HG02678 (cell line): ENCODE measurements around the gene PLEKHM1.
"Not testable (repeated sequence)": the region's sequence is repeated elsewhere in the genome, so short reads cannot be mapped to it uniquely, and the experiment has no call there.

Source experiments
- ATAC-seq: cut with Tn5 transposase; IDR thresholded peaks from one replicate; pipeline ENCODE4 v1.9.1; 2021; ENCODE audit warnings: mild to moderate bottlenecking, moderate library complexity; ENCODE audit not compliant: unreplicated experiment

Gene PLEKHM1

GRCh38 chr17:45461524-45462327, 28.8 kb downstream of the PLEKHM1 start:
- ATAC-seq: peak; percentile 84

GRCh38 chr17:45460422-45460821, 30.1 kb downstream of the PLEKHM1 start:
- not testable (repeated sequence) for ATAC-seq

GRCh38 chr17:45454341-45454740, 36.2 kb downstream of the PLEKHM1 start:
- ATAC-seq: not testable (repeated sequence)

- ATAC-seq: not testable (repeated sequence)
Observed at GRCh38 chr17:45453731-45454130, 36.8 kb downstream of the PLEKHM1 start.

- ATAC-seq: not testable (repeated sequence)
Observed at GRCh38 chr17:45453225-45453534, 37.3 kb downstream of the PLEKHM1 start.

- ATAC-seq: peak; percentile 57
Observed at GRCh38 chr17:45452329-45453224, 37.9 kb downstream of the PLEKHM1 start.

GRCh38 chr17:45451660-45452059, 38.9 kb downstream of the PLEKHM1 start:
- not testable (repeated sequence) for ATAC-seq

GRCh38 chr17:45451131-45451530, 39.4 kb downstream of the PLEKHM1 start:
- ATAC-seq: no peak

GRCh38 chr17:45449708-45450329, 40.7 kb downstream of the PLEKHM1 start:
- not testable (repeated sequence) for ATAC-seq

GRCh38 chr17:45449260-45449659, 41.3 kb downstream of the PLEKHM1 start:
- not testable (repeated sequence) for ATAC-seq

- not testable (repeated sequence) for ATAC-seq
Observed at GRCh38 chr17:45448483-45448882, 42.0 kb downstream of the PLEKHM1 start.

GRCh38 chr17:45448066-45448465, 42.5 kb downstream of the PLEKHM1 start:
- not testable (repeated sequence) for ATAC-seq

- ATAC-seq: not testable (repeated sequence)
Observed at GRCh38 chr17:45447650-45448049, 42.9 kb downstream of the PLEKHM1 start.

- ATAC-seq: not testable (repeated sequence)
Observed at GRCh38 chr17:45446872-45447625, 43.5 kb downstream of the PLEKHM1 start.

GRCh38 chr17:45445901-45446743, 44.4 kb downstream of the PLEKHM1 start:
- peak; percentile 42 for ATAC-seq

GRCh38 chr17:45444856-45445820, 45.4 kb downstream of the PLEKHM1 start:
- ATAC-seq: not testable (repeated sequence)

GRCh38 chr17:45444301-45444700, 46.2 kb downstream of the PLEKHM1 start:
- ATAC-seq: not testable (repeated sequence)
